ENCODE results near the gene SYNGR3.

DNA sequence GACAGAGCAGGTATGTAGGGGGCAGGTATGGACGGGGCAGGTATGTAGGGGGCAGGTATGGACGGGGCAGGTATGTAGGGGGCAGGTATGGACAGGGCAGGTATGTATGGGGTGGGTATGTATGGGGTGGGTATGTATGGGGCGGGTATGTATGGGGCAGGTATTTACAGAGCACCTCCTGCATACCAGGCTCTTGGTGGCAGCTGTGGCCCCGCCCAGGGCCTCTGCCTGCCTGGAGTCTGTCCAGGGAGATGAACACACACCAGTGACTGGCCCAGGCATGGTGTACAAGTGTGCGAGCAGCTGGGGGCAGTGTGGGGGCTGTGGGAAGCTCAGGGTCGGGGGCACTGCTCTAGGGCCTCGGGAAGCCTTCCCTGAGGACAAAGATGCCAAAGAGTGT lies 39.7 kb upstream of the SYNGR3 start:
- TF ChIP-seq CTCF (IDR thresholded peaks at IDR 0.05 in 8 of 11, conservative IDR thresholded peaks at IDR 0.05 in 3 of 11), result no peak
- no peak for TF ChIP-seq POLR2A (IDR thresholded peaks at IDR 0.05)

Data from spleen (tissue), 7 donors.